Keratinocyte (primary cell): ENCODE results near the gene PDZD7. TPM values are rescaled to one million over a fixed set of nuclear protein-coding genes. Genes with fewer than 3 reads are reported as not detected.
A peak's percentile ranks its signal among the peaks of the same experiment; 100 is the strongest.

Experiments
- DNase-seq: peaks from one replicate; pipeline ENCODE4 v3.0.0-alpha.2; 2011; ENCODE audit warnings: low read depth, missing footprints, low spot score
- FAIRE-seq: peaks from 2 replicates; lab custom pipeline; 2011; peaks lifted over from hg19 to GRCh38; lab: Jason Lieb, UNC
- H2AFZ ChIP-seq: 2 replicates; pipeline ENCODE4 v1.6.0; 2012; ENCODE audit warnings: low read length, control low read depth, inconsistent platforms; ENCODE audit not compliant: control insufficient read depth
- H3K27ac ChIP-seq: 2 replicates; pipeline ENCODE4 v1.5.1; 2011; ENCODE audit warnings: low read length; ENCODE audit not compliant: control insufficient read depth, insufficient read depth
- H3K27me3 ChIP-seq: 3 replicates; pipeline ENCODE4 v1.6.0; 2011; ENCODE audit warnings: low read length; ENCODE audit not compliant: control insufficient read depth, insufficient read depth; ENCODE audit errors: extremely low read depth
- H3K36me3 ChIP-seq, 2 experiments: 2 replicates in 1 of 2; 3 replicates in 1 of 2; pipeline ENCODE4 v1.5.1; 2011; ENCODE audit warnings: low read length in 2 of 2, mild to moderate bottlenecking in 1 of 2; ENCODE audit not compliant: control insufficient read depth in 2 of 2, insufficient read depth in 2 of 2; ENCODE audit errors: extremely low read depth in 1 of 2
- H3K4me1 ChIP-seq: 3 replicates; pipeline ENCODE4 v1.5.1; 2011; ENCODE audit warnings: low read length; ENCODE audit not compliant: control insufficient read depth, insufficient read depth; ENCODE audit errors: extremely low read depth
- H3K4me2 ChIP-seq: 3 replicates; pipeline ENCODE4 v1.6.0; 2011; ENCODE audit warnings: low read depth, low read length; ENCODE audit not compliant: control insufficient read depth, insufficient read depth; ENCODE audit errors: extremely low read depth
- H3K4me3 ChIP-seq, 3 experiments: fragments of 200-600 bp in 1 of 3; sonication (generic) in 1 of 3; 2 replicates in 2 of 3; 3 replicates in 1 of 3; pipeline ENCODE4 v1.5.1; 2011 to 2016; ENCODE audit warnings: low read length in 3 of 3, mild to moderate bottlenecking in 3 of 3, control low read depth in 2 of 3, inconsistent platforms in 1 of 3, low read depth in 1 of 3, mixed read lengths in 1 of 3, mixed run types in 1 of 3, moderate library complexity in 1 of 3; ENCODE audit not compliant: control insufficient read depth in 2 of 3, insufficient read depth in 2 of 3; ENCODE audit errors: extremely low read depth in 1 of 3
- H3K79me2 ChIP-seq: 2 replicates; pipeline ENCODE4 v1.6.0; 2012; ENCODE audit warnings: low read length; ENCODE audit not compliant: control insufficient read depth, insufficient read depth
- H3K9ac ChIP-seq: 3 replicates; pipeline ENCODE4 v1.6.0; 2011; ENCODE audit warnings: low read length; ENCODE audit not compliant: control insufficient read depth, insufficient read depth; ENCODE audit errors: extremely low read depth
- H3K9me1 ChIP-seq: 3 replicates; pipeline ENCODE4 v1.6.0; 2011; ENCODE audit warnings: low read length; ENCODE audit not compliant: control insufficient read depth, insufficient read depth; ENCODE audit errors: extremely low read depth
- H3K9me3 ChIP-seq: 2 replicates; pipeline ENCODE4 v1.5.1; 2012; ENCODE audit warnings: low read depth, low read length; ENCODE audit not compliant: control insufficient read depth
- H4K20me1 ChIP-seq: 3 replicates; pipeline ENCODE4 v1.6.0; 2011; ENCODE audit warnings: low read length; ENCODE audit not compliant: control insufficient read depth, insufficient read depth; ENCODE audit errors: extremely low read depth
- CTCF ChIP-seq, 3 experiments: IDR thresholded peaks in 1 of 3; conservative IDR thresholded peaks in 1 of 3; optimal IDR thresholded peaks in 1 of 3; 2 replicates in 2 of 3; 3 replicates in 1 of 3; pipeline versions ENCODE3 to v1.5.1; 2011; ENCODE audit warnings: low read length in 3 of 3, mild to moderate bottlenecking in 3 of 3, moderate library complexity in 2 of 3, control low read depth in 1 of 3, inconsistent platforms in 1 of 3; ENCODE audit not compliant: insufficient read depth in 2 of 3; ENCODE audit errors: extremely low read depth in 1 of 3
- EZH2 ChIP-seq: IDR thresholded peaks from one replicate; pipeline ENCODE4 v1.6.1; 2012; ENCODE audit warnings: inconsistent platforms, mild to moderate bottlenecking, low read length, moderate library complexity
- dilution Hi-C: fragments of 300-500 bp; cut with MboI; formaldehyde crosslinking; loops from one replicate; pipeline ENCODE4 v1.7.0; 2020; ENCODE audit warnings: low sequenced_read_pairs; ENCODE audit not compliant: extremely low pct_ligation_motif_present
- polyA plus RNA-seq, 5 experiments: library from polyadenylated mRNA; depleted of rRNA in 3 of 5; stranded (reverse) in 3 of 5; stranded (forward) in 1 of 5; unstranded in 1 of 5; fragments of >200 nt; gene quantifications; 1 replicate in 1 of 5; 2 replicates in 3 of 5; 3 replicates in 1 of 5; pipeline versions ENCODE4 v1.2.1 to v1.2.3, GENCODE V29; 2011 to 2012; ENCODE audit warnings: missing spikeins in 2 of 5, low read depth in 1 of 5, low replicate concordance in 1 of 5

Gene PDZD7
- polyA plus RNA-seq, 1 donor (not counting 4 experiments of a cell fraction or from before 2014, with no cell fraction given) = 0.54 TPM

- no peak for FAIRE-seq
Measured at GRCh38 chr10:101073631-101074030, 42.7 kb upstream of the PDZD7 start.

GRCh38 chr10:101072923-101073322 lies 42.0 kb upstream of the PDZD7 start:
- Histone ChIP-seq H3K4me1 (no peaks in the 10 kb centered on the region), H3K27ac (no peak overlapping the region), H3K79me2 (no peaks in the 10 kb centered on the region), H3K27me3 (peaks cover 37% of the 10 kb centered on the region), H3K4me3 (no peak overlapping the region), H3K9ac (no peak overlapping the region), H2AFZ (no peak overlapping the region), H3K4me2 (no peak overlapping the region), H3K36me3 (no peaks in the 10 kb centered on the region), H3K9me3 (no peaks in the 10 kb centered on the region), H3K9me1 (no peaks in the 10 kb centered on the region), H4K20me1 (no peaks in the 10 kb centered on the region)
- TF ChIP-seq CTCF (optimal IDR thresholded peaks at IDR 0.05 in 1 of 3, IDR thresholded peaks at IDR 0.05 in 1 of 3, conservative IDR thresholded peaks at IDR 0.05 in 1 of 3; ENCODE audit: extremely low read depth in 1 of 3, insufficient read depth in 2 of 3, low read length in 3 of 3) = no peak
- no peak for TF ChIP-seq EZH2
- dilution Hi-C loops = no loop called here
- DNase-seq (no peak), FAIRE-seq (no peak)

More at GRCh38 chr10:101073631-101074030, 42.7 kb upstream of the PDZD7 start:
- Histone ChIP-seq H3K4me3 (no peak overlapping the region), H3K9ac (no peak overlapping the region), H4K20me1 (no peaks in the 10 kb centered on the region), H2AFZ (no peak overlapping the region), H3K4me1 (peaks cover 3% of the 10 kb centered on the region), H3K9me3 (no peaks in the 10 kb centered on the region), H3K79me2 (no peaks in the 10 kb centered on the region), H3K4me2 (no peak overlapping the region), H3K27ac (no peak overlapping the region), H3K36me3 (no peaks in the 10 kb centered on the region), H3K27me3 (peaks cover 37% of the 10 kb centered on the region), H3K9me1 (no peaks in the 10 kb centered on the region)
- dilution Hi-C loops = no loop called here
- TF ChIP-seq EZH2 = no peak
- peak in 1 of 3 experiments; percentile 27 for TF ChIP-seq CTCF (optimal IDR thresholded peaks at IDR 0.05 in 1 of 3, IDR thresholded peaks at IDR 0.05 in 1 of 3, conservative IDR thresholded peaks at IDR 0.05 in 1 of 3; ENCODE audit: extremely low read depth in 1 of 3, insufficient read depth in 2 of 3, low read length in 3 of 3)
- no peak for DNase-seq
